Measurements from ENCODE around the gene INHBE.

Gene INHBE

GRCh38 chr12:57451233-57451778 lies 3.8 kb upstream of the INHBE start:
- TF ChIP-seq ZFX (IDR thresholded peaks at IDR 0.05; ENCODE audit: borderline replicate concordance) (no peak), CTCF (IDR thresholded peaks at IDR 0.05) (no peak)

GRCh38 chr12:57452181-57452936 lies 2.7 kb upstream of the INHBE start:
- H3K27ac ChIP-seq: no peak overlapping the region
- TF ChIP-seq ZFX (IDR thresholded peaks at IDR 0.05; ENCODE audit: borderline replicate concordance) (no peak), CTCF (IDR thresholded peaks at IDR 0.05) (no peak)

More at GRCh38 chr12:57451233-57451778, 3.8 kb upstream of the INHBE start:
- no peak overlapping the region for H3K27ac ChIP-seq

GRCh38 chr12:57452937-57453509 lies 2.1 kb upstream of the INHBE start:
- H3K27ac ChIP-seq: no peak overlapping the region
- TF ChIP-seq ZFX (IDR thresholded peaks at IDR 0.05; ENCODE audit: borderline replicate concordance): no peak
- TF ChIP-seq CTCF (IDR thresholded peaks at IDR 0.05): peak; percentile 99

- TF ChIP-seq CTCF (IDR thresholded peaks at IDR 0.05): no peak
- TF ChIP-seq ZFX (IDR thresholded peaks at IDR 0.05; ENCODE audit: borderline replicate concordance): no peak
- H3K27ac ChIP-seq: no peak overlapping the region
These were observed 918 bp upstream of the INHBE start for GRCh38 chr12:57454213-57454565.

- H3K27ac ChIP-seq: no peak overlapping the region
- no peak for TF ChIP-seq CTCF (IDR thresholded peaks at IDR 0.05)
- no peak for TF ChIP-seq ZFX (IDR thresholded peaks at IDR 0.05; ENCODE audit: borderline replicate concordance)
These were observed 452 bp downstream of the INHBE start for GRCh38 chr12:57455374-57456144.

GRCh38 chr12:57456145-57456700 lies 1.1 kb downstream of the INHBE start:
- no peak overlapping the region for H3K27ac ChIP-seq
- TF ChIP-seq CTCF (IDR thresholded peaks at IDR 0.05): peak; percentile 97
- TF ChIP-seq ZFX (IDR thresholded peaks at IDR 0.05; ENCODE audit: borderline replicate concordance): no peak

All from 22Rv1 (cell line).